ENCODE data around the gene CDK17.
"Not testable (repeated sequence)": the region's sequence is repeated elsewhere in the genome, so short reads cannot be mapped to it uniquely, and the experiment has no call there.

Gene CDK17

DNA sequence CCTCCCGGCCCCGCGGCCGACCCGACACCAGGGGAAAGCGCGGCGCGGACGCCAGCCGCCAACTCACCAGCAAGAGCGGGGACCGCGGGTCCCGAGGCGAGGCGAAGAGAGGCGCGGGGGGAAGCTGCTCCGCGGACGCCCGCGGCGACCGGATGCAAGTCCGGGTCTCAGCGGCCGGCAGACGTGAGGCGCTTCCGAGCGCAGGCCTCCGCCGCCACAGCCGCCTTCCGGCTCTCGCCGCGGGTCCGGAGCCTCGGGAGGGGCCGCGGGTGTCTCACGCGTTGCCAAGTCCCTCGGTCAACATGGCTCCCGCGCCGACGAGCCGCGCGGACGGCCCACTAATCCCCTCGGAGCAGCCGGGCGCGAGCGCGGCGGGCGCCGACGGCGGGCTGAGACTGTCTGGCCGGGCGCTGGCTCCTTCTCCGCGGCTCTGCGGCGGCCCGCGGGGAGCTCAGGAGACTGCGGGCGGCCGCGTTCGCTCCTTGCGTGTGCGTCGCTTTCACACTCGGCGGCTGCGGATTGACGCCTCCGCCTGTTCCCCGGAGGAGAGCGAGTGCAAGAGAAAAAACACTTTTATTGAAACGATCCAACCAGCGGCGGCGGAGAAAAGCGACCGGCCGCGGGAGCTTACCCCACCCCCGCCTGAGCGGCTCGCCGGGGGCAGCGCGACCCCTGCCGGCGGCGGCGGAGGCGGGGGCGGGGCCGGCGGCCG is at the start of gene CDK17:
TSS of gene CDK17 (minus strand) at position 521 of the 712 bp plus-strand sequence. CDS start 65,603 bp downstream, outside the sequence.
- DNase-seq: no peak

DNA sequence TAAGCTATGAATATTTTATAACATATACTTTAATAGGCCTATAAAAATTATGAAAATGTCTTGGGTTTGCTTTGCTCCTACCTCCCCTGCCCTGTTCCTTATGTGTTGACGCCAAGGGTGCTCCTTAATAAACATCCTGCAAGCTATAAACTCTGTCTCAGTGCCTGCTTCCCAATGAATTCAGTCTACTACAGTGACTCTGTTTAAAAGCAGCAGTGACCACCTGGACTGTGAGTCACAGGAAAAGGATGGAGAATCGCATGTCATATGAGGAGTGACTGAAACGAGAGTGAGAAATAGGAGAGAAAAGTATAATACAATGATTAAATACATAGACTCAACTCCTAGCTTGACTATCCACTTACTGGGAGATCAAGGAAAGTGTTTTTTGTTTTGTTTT is 48.1 kb upstream of the CDK17 start:
- no peak for DNase-seq

DNA sequence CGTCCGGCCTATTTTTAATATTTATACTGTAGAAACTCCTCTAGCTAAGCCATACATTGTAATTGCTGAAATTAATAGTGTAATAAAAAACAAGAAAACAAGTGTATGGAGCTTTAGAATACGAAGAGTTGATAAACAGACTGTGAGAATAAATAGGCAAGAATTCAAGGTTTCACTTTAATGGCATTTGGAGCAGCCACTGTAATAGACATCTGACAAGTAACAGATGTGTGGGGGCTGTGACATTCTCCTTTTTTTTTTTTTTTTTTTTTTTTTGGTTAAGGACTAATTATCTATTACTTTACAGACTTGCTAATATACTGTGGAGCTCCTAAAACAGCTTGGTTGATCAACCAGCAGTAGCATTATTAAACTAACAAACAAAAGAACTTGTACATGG is 47.0 kb upstream of the CDK17 start:
- no peak for DNase-seq

DNA sequence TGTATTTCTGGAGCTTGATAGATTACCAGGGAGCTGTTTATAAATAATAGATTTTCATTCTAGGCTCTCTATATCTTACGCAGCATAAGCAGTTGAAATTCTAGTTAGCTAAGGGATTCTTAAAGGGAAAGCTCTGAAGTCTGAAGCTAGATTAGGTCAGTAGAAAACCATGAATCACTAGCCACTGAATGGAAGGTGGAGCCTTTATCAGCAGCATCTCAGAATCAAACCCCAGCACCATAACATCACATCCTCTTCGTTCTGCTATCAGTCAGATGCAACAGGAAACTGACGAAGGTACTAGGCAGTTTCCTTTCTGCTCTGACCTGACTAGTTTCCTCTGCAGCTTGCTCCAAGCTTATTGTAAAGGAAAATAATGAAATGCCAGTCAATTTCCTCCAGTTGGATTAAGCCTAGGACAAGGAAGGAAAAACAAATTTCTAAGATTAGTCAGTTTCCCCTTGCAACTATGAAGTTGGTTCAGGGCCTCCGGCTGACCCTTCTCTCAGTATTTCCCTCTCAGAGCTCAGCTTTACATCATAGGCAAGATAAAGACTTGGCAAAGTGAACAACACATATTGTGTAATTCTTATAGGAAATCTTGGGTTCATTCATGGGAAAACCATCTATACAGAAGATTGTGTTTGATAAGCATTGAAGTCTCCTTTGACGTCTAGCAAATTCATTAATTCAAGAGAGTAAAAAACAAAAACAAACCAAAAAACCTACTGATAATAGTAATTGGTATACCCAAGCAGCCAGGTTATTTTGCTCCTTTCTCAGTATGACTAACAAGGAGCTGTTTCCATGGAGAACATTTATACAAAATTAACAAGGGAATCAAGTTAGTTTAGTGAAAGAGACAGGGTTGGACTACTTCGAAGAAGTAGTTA is 45.7 kb upstream of the CDK17 start:
- no peak for DNase-seq

DNA sequence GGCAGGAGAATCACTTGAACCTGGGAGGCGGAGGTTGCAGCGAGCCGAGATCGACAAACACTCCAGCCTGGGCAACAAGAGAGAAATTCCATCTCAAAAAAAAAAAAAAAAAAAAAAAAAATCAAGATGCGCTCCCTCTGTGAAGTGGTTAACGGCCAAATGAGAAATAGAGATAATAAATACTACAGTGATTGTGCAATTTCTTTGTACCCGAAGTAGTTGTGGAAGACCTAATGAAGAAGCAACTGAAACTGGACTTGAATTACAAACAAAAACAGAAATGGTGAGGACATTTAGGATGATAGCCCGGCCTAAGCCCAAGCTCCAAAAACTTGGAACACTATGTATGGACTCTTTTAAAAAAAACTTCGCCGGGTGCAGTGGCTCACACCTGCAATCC is 44.2 kb upstream of the CDK17 start:
- DNase-seq: no peak

DNA sequence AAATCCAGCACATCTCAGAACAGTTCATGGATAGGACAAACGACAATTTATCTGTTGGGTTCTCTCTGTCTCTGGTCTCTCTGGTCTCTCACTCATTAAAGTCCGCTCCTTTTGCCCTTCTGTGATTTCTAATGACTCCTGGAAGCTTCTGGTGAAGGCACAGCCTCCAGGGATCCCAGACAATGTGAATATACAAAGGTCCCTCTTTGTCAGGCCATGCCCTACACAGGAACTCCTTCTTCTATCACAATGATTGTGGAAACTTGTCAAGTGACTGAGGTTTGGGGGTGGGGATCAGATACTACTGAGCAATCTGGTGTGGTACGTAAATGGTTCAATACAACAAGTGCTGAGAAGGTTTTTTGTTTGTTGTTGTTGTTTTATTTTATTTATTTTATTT is 42.7 kb upstream of the CDK17 start:
- no peak for DNase-seq

DNA sequence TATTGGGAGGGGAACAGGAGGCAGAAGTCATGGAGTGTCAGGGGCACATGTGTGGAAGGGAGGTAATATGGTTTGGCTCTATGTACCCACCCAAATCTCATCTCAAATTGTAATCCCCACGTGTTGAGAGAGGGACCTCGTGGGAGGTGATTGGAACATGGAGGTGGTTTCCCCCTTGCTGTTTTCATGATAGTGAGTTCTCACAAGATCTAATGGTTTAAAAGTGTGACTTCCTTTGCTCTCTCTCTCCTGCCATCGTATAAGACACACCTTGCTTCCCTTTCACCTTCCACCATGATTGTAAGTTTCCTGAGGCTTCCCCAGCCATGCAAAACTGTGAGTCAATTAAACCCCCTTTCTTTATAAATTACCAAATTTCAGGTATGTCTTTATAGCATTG is 41.6 kb upstream of the CDK17 start:
- no peak for DNase-seq

DNA sequence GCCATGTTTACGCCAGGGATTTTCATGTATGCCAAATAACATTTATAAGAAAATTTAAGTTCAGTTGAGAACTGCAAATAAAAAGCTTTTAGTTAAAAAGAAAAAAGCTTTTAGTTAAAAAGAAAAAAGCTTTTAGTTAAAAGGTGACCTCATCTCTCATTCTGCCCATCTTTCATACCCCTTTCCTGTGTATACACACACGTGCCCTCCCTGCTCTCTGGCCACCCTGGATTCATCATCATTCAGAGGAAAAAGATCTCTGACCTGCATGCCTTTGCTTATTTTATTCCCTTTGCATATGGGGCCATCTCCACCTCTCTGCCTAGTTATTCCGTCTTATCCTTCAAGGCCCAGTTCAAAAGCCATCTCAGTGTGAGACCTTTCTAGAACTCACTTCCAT is 38.1 kb upstream of the CDK17 start:
- DNase-seq: no peak

DNA sequence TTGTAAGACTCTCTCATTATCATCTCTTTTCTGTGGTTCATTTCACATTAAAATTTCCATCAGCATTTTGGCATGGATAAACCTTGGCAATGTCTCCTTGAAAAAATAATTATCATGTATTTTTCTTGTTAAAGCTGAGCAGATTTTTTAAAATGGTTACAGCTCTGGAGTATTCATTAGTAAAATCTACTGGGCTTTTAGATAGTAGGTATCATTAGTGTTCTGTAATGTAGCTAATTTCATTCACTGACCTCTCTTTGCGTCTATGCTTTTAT is 36.9 kb upstream of the CDK17 start:
- DNase-seq: no peak

DNA sequence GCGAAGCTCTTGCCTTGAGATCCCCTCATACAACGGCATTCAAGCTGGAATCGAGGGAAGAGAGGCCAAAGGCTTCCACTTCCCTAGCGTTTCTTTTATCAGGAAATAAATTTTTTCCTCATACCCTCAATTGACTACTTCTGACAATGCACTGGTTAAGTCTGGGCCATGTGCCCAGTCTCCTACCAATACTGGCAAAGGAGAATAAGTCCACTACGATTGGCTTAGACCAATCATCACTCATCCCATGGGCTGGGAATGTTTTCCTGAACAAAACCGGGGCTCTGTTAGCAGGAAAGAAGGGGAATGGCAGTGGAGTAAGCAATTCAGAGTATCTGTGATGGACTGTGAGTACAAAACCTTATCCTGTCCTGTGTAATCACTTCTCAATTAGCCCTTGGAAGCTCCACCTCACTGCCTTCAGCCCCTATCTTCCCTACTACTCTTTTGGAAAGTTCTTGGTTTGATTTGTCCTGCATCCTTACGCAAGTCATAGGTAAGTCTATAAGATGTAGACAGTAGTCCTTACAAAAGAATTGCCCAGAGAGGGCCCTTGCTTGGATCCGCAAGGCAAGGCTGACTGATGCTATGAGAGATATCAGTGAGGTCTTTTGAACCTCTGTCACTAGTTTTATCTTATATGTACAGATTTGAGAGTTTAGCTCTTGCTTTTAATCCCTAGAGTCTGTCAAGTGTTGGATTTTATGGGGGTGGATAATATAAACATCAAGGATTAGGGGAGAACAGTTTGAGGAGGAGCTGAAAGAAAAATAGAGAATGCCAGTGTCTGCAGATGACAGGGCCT is 36.3 kb upstream of the CDK17 start:
- no peak for DNase-seq

DNA sequence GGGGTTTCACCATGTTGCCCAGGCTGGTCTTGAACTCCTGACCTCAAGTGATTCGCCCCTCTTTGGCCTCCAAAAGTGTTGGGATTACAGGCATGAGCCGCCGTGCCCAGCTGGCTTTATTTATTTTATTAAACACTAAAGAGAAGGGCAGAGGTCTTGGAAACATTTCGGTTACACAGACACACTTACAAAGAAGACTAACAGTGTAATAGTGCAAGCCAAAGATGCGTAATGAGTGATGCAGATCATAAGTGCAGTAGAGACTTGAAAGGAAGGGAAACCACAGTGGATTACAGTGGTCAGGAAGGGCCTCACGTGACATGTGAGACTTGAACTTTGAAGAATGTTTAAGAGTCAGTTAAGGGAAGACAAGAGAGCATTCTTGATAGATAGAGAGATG is 33.9 kb upstream of the CDK17 start:
- DNase-seq: no peak

DNA sequence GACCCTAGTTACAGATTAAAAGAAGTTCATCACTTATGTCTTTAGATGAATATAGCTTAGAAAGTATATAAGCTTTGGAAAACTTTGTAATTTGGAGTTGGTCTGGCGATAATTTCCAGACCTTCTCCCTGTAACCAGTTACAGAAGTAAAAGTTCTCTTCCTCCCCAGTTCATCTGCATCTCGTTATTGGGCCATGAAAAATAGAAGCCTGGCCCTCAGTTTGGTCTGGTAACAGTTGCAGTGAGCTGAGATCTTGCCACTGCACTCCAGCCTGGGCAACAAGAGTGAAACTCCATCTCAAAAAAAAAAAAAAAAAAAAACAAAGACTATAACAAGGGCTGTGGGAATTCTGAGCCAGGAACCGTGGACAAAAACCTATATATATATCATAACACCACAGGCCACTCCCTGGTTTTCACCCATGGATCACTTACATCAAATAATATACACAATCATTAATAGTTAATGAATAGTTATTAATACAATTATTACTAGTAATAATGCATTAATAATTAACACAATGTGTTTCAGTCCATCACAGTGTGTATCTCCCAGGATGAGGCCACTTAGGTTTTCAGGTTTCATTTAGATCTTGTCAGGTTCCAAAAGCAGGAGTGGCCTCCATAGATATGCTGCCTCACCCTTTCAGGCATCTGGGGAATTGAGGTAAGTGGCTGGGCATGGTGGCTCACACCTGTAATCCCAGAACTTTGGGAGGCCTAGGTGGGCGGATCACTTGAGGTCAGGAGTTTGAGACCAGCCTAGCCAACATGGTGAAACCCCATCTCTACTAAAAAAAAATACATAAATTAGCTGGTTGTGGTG is 32.5 kb upstream of the CDK17 start:
- DNase-seq: not testable (repeated sequence)

DNA sequence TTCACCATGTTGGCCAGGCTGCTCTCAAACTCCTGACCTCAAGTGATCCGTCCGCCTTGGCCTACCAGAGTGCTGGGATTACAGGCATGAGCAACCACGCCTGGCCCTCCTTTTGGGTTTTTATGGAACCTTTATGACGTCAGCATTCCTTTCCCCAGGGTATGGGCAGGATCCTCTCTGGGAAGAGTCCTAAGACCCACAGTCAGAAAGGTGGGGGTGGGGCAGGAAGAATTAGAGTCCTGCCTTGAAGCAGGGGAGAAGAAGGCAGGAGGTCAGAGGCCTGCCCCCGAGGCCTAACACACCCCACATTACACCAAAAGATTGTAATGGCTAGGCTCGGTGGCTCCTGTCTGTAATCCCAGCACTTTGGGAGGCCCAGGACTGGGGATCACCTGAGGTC is 30.8 kb upstream of the CDK17 start:
- no peak for DNase-seq

DNA sequence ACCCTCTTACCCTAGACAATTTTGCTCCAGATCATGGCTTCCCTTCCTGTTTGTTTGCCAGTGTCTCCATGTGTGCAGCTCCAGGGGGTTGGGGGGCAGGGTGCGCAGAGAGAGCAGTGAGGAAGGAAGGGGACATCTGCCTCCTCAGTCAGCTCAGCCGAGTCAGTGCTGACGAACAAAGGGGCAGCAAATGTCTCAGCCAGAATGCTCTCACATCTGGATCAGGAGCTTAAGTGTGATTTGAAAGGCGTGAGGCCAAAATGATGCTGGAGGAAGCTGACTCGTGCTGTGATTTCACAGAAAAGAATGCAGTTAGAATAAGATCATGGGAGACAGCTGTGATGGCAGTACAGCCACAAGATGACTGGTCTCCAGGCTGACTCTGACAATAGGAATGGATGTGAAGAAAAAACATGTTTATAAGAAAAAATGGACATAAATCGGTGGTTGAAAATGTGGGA is 27.1 kb upstream of the CDK17 start:
- DNase-seq: no peak

DNA sequence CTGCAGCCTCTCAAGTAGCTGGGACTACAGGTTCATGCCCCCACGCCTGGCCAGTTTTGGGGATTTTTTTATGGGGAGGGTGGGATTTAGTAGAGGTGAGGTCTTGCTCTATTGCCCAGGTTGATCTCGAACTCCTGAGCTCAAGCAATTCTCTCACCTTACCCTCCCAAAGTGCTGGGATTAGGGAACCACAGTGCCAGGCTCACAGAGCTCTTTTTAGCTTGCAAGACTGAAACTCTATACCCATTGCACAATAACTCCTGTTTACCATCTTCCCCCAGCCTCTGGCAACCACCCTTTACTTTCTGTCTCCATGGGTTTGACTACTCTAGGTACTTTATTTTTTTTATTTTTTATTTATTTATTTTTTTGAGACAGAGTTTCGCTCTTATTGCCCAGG is 25.7 kb upstream of the CDK17 start:
- DNase-seq: no peak

DNA sequence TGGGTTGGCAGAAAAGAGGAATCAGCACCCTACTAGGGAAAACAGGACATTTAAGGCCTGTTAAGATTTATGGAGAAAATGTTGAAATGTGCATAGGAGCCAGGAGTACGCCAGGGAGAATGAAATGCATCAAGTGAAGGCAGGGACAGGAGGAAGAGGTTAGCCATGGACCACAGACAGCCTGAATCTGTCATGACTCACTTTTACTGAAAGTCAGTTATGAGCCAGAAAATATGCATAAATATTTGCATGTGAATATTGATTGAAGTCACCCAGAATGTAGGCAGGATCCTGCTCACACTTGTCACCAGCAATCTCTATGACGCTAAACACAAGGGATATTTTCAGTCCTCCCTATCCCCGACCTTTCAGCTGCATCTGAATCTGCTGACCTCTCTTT is 25.1 kb upstream of the CDK17 start:
- no peak for DNase-seq

DNA sequence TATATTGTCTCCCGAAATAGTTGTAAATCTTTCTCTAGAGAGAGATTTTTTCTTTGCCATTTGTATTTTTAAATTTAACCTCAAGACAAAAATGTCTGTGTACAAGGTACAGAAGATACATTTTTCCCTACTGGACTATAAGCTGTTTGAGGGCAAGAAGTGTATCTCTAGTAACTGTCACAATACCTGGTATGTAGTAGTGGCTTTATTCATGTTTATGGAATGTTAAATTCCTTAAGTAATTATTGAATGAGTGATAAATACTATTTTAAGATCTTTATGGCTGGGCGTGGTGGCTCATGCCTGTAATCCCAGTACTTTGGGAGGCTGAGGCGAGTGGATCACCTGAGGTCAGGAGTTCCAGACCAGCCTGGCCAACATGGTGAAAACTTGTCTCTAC is 24.4 kb upstream of the CDK17 start:
- DNase-seq: no peak

DNA sequence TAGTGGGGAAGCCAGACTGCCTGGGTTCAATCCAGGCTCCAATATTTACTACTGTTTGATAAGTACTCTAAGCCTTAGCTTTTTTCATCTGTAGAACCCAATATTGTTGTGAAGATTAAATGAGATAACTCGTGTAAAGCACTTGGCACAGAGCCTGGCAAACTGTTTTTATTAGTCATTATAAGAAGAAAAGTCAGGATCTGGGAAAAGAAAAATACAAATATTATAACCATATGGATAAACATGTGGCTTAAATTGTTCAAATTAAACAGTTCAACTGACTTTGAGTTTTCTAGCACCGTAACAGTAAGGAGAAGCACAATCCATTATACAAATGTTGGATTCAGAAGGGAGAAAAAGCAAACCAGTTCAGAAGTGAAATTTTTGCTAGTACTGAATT is 22.0 kb upstream of the CDK17 start:
- no peak for DNase-seq

DNA sequence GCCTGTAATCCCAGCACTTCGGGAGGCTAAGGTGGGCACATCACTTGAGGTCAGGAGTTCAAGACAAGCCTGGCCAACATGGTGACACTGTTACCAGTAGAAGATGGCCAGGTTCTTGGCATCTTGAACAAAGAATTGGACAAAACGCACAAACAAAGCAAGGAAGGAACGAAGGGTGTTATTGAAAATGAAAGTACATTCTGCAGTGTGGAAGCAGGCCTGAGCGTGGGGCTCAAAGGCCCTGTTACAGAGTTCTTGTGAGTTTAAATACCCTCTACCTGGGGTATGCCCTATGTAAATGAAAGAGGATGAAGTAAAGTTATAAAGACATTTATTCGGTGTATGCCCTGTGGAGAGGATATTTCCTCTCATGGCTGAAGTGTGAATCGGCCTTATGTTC is 20.8 kb upstream of the CDK17 start:
- DNase-seq: no peak

DNA sequence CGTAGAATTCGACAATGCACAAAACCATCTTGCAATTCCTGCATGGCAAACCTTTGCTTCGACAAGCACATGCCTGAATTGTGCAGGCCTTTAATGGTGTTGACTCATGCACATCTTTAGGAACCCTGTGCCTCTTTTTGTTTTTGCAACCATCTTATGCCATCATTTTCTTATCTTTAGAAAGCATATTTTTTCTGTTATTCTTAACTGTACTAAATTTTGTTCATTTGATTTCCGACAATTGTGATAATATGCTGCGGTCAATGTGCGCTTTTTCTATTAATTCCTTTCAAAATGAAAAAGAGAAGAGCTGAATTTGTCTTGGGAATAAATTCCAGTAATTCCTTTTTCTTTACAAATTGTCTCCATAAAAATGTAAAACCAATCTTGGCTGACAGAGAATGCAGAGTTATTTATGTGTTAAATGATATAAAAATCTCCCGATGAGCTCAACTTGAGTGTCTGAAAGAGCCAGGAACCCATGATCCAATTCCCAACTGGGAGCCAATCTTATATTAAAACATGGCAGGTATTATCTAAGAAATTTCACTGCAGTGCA is 20.1 kb upstream of the CDK17 start:
- DNase-seq: no peak

DNA sequence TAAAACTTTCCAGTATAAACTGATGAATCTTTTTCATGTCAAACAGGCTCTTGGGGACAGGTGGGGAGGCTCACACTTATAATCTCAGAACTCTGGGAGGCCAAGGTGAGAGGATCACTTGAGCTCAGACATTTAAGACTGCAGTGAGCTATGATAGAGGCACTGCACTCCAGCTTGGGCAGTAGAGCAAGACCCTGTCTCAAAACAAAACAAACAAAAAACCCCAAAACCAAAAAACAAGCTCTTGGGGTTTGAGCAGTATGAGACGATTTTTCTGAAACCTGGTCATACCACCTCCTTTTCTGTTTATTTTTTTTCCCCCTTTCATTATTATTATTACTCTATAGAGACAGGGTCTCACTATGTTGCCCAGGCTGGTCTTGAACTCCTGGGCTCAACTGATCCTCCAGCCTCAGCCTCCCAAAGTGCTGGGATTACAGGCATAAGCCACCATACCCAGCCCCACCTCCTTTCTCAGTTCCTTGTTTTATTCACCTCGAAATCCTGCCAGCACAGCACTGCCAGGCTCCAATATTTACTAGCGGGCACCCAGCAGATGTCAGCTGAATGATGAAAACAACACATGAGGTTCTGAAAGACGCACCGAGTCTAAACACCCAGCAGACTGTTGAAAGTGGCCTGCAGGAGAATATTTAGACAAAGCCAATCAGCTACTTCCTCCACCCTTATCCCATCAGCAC is 19.5 kb upstream of the CDK17 start:
- DNase-seq: no peak

DNA sequence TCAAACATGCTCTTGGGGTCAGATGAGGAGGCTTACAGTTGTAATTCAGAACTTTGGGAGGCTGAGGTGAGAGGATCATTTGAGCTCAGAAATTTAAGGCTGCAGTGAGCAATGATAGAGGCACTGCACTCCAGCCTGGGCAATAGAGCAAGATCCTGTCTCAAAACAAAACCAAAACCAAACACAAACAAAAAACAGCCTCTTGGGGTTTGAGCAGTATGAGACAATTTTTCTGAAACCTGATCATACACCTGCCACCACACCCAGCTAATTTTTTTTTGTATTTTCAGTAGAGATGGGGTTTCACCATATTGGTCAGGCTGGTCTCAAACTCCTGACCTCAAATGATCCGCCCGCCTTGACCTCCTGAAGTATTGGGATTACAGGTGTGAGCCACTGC is 17.4 kb upstream of the CDK17 start:
- not testable (repeated sequence) for DNase-seq

Data from cortex of kidney (tissue), 1 donor.